GM12878 (cell line): ENCODE results near the gene SEZ6L2. TPM values are rescaled to one million over a fixed set of nuclear protein-coding genes. Genes with fewer than 3 reads are reported as not detected.

ENCODE experiments used
- ATAC-seq: fragments of 200-7000 bp; cut with Tn5 transposase; 3 replicates; pipeline ENCODE4 v1.9.1; 2020; ENCODE audit warnings: mild to moderate bottlenecking, moderate library complexity
- BruUV-seq: library from RNA; stranded (reverse); fragments of 400-500 nt; replicated peaks from 2 replicates; lab custom pipeline; 2021; lab: Mats Ljungman, UMichigan
- CTCF ChIA-PET: fragments of 300-600 bp; sonication (Branson Sonifier 250); formaldehyde crosslinking; extraction: SDS; loops from one replicate; lab custom pipeline; 2021; ENCODE audit warnings: inconsistent platforms; lab: Yijun Ruan, JAX
- POLR2A ChIA-PET: fragments of 350-600 bp; formaldehyde crosslinking; extraction: SDS; loops from one replicate; lab custom pipeline; 2021; ENCODE audit warnings: inconsistent platforms; lab: Charles Lee
- RAD21 ChIA-PET: fragments of 300-600 bp; sonication (Branson Sonifier 250); formaldehyde crosslinking; loops from one replicate; lab custom pipeline; 2023; ENCODE audit warnings: antibody characterized with exemption; ENCODE audit not compliant: unreplicated experiment; lab: Charles Lee
- SMC1A ChIA-PET: fragments of 300-600 bp; sonication (Branson Sonifier 250); formaldehyde crosslinking; loops from one replicate; lab custom pipeline; 2023; ENCODE audit not compliant: unreplicated experiment, uncharacterized antibody; lab: Charles Lee
- DNase-seq: peaks from one replicate; pipeline ENCODE4 v3.0.0-alpha.2; 2011; ENCODE audit warnings: low read depth, low spot score
- FAIRE-seq: peaks from 3 replicates; lab custom pipeline; 2011; peaks lifted over from hg19 to GRCh38; lab: Jason Lieb, UNC
- H2AFZ ChIP-seq: 2 replicates; pipeline ENCODE4 v1.6.0; 2011; ENCODE audit warnings: low read depth, low read length, control low read depth; ENCODE audit not compliant: control insufficient read depth
- H3K27ac ChIP-seq: 2 replicates; pipeline ENCODE4 v1.5.1; 2011; ENCODE audit warnings: control low read depth; ENCODE audit not compliant: control insufficient read depth, insufficient read depth
- H3K27me3 ChIP-seq, 2 experiments: replicated peaks in 1 of 2; 2 replicates each; pipeline versions ENCODE4 v1.6.0 to v1.6.1; 2011; ENCODE audit warnings: low read length in 1 of 2; ENCODE audit not compliant: control insufficient read depth in 2 of 2, insufficient read depth in 2 of 2
- H3K36me3 ChIP-seq, 2 experiments: 2 replicates each; pipeline ENCODE4 v1.5.1; 2011; ENCODE audit warnings: low read length in 1 of 2; ENCODE audit not compliant: control insufficient read depth in 2 of 2, insufficient read depth in 2 of 2
- H3K4me1 ChIP-seq: 2 replicates; pipeline ENCODE4 v1.6.1; 2011; ENCODE audit warnings: mild to moderate bottlenecking, low read length, moderate library complexity, mixed read lengths; ENCODE audit not compliant: control insufficient read depth, insufficient read depth
- H3K4me2 ChIP-seq: 2 replicates; pipeline ENCODE4 v1.6.0; 2011; ENCODE audit warnings: control low read depth; ENCODE audit not compliant: control insufficient read depth, insufficient read depth
- H3K4me3 ChIP-seq: fragments of 200-600 bp; sonication (generic); 2 replicates; pipeline ENCODE4 v1.5.1; 2016
- H3K79me2 ChIP-seq: 2 replicates; pipeline ENCODE4 v1.6.0; 2011; ENCODE audit warnings: low read length; ENCODE audit not compliant: control insufficient read depth, insufficient read depth
- H3K9ac ChIP-seq: 2 replicates; pipeline ENCODE4 v1.8.0; 2011; ENCODE audit warnings: low read length, control low read depth, mixed read lengths; ENCODE audit not compliant: control insufficient read depth, insufficient read depth
- H3K9me3 ChIP-seq: replicated peaks from 3 replicates; pipeline ENCODE4 v1.5.1; 2011; ENCODE audit warnings: mild to moderate bottlenecking, low read length; ENCODE audit not compliant: control insufficient read depth, insufficient read depth
- H4K20me1 ChIP-seq: 2 replicates; pipeline ENCODE4 v1.6.0; 2011; ENCODE audit not compliant: control insufficient read depth, insufficient read depth
- CBX5 ChIP-seq: sonication (generic); IDR thresholded peaks from 2 replicates; pipeline ENCODE4 v1.6.1; 2016; ENCODE audit warnings: low read depth, moderate library complexity, mild to moderate bottlenecking, inconsistent platforms
- CREM ChIP-seq: IDR thresholded peaks from 2 replicates; pipeline ENCODE4 v1.6.1; 2014; ENCODE audit warnings: antibody characterized with exemption, low read depth
- E4F1 ChIP-seq: fragments of 450-650 bp; IDR thresholded peaks from 2 replicates; pipeline ENCODE4 v1.6.1; 2018; ENCODE audit warnings: borderline replicate concordance, mild to moderate bottlenecking; ENCODE audit not compliant: partially characterized antibody
- ESRRA ChIP-seq: IDR thresholded peaks from 2 replicates; pipeline ENCODE4 v1.6.1; 2012; ENCODE audit warnings: mild to moderate bottlenecking, low read length, improper control_type of control experiment
- HCFC1 ChIP-seq: fragments of 150-350 bp; IDR thresholded peaks from 2 replicates; pipeline ENCODE4 v1.6.1; 2014; ENCODE audit warnings: low read length
- NR2F1 ChIP-seq: fragments of 450-650 bp; conservative IDR thresholded peaks from 2 replicates; pipeline ENCODE4 v1.6.1; 2017; ENCODE audit warnings: mild to moderate bottlenecking
- SIN3A ChIP-seq: IDR thresholded peaks from 2 replicates; pipeline ENCODE4 v1.6.1; 2012; ENCODE audit warnings: low read depth, low read length, improper control_type of control experiment
- TAF1 ChIP-seq: IDR thresholded peaks from 2 replicates; pipeline ENCODE4 v1.6.1; 2011; ENCODE audit warnings: mild to moderate bottlenecking, low read depth, low read length, borderline replicate concordance
- TCF12 ChIP-seq: IDR thresholded peaks from 2 replicates; pipeline ENCODE4 v1.6.1; 2011; ENCODE audit warnings: low read depth, mild to moderate bottlenecking, low read length
- USF1 ChIP-seq: IDR thresholded peaks from 2 replicates; pipeline ENCODE4 v1.6.1; 2011; ENCODE audit warnings: borderline replicate concordance, low read depth, mild to moderate bottlenecking, moderate library complexity, mixed read lengths, low read length; ENCODE audit not compliant: insufficient read depth; ENCODE audit errors: extremely low read length
- ZBTB4 ChIP-seq: fragments of 450-650 bp; formaldehyde crosslinking; IDR thresholded peaks from 2 replicates; pipeline ENCODE4 v1.4.0; 2022; ENCODE audit warnings: mild to moderate bottlenecking, moderate library complexity
- ZNF207 ChIP-seq: fragments of 450-650 bp; IDR thresholded peaks from 2 replicates; pipeline ENCODE4 v1.6.1; 2014; ENCODE audit warnings: antibody characterized with exemption, mild to moderate bottlenecking, borderline replicate concordance
- WGBS: methylation state at CpG from one replicate; pipeline ENCODE4 v1.1.6; 2016; ENCODE audit warnings: low lambda C conversion rate; ENCODE audit not compliant: insufficient replicate concordance, insufficient coverage; ENCODE audit errors: missing lambda C conversion rate; 5-methylcytosine and 5-hydroxymethylcytosine counted together
- in situ Hi-C: fragments of 300-500 bp; cut with MboI; formaldehyde crosslinking; loops from 9 replicates; pipeline ENCODE4 v1.14.3; 2018; ENCODE audit warnings: mixed read lengths
- intact Hi-C: fragments of 100-400 bp; cut with micrococcal nuclease; formaldehyde crosslinking; loops from one replicate; pipeline ENCODE4 v1.14.2; 2022; ENCODE audit not compliant: unreplicated experiment
- polyA plus RNA-seq, 11 experiments: library from polyadenylated mRNA; depleted of rRNA in 4 of 11; unstranded in 6 of 11; stranded (reverse) in 5 of 11; fragments of >200 nt; fragmentation: Nextera tagmentation in 4 of 11; fragmentation: Illumina TruSeq in 1 of 11; extraction: Ambion mirVana in 4 of 11; extraction: Trizol in 1 of 11; gene quantifications; 1 replicate in 1 of 11; 2 replicates in 10 of 11; pipeline versions ENCODE4 v1.2.1 to v1.2.3, GENCODE V29; 2011 to 2016; ENCODE audit warnings: inconsistent platforms in 2 of 11, missing spikeins in 2 of 11, low read depth in 1 of 11
- total RNA-seq, 4 experiments: library from RNA; depleted of rRNA in 3 of 4; stranded (reverse); fragments of >200 nt in 3 of 4; fragmentation: Illumina TruSeq in 1 of 4; extraction: Trizol in 1 of 4; gene quantifications; 2 replicates each; pipeline versions ENCODE4 v1.2.1 to v1.2.3, GENCODE V29; 2013 to 2021

Gene SEZ6L2
- total and polyA plus RNA-seq, 10 of the 15 experiments (the other 5 are each of a cell fraction or from before 2014, with no cell fraction given) = 0.06 to 0.49 TPM; not detected in 8

- no peak overlapping the region for H3K4me2 ChIP-seq
- in situ Hi-C loops (no loop called here), intact Hi-C loops (no loop called here)
- no peak for DNase-seq
- no peak for FAIRE-seq
- H3K9ac ChIP-seq = no peak overlapping the region
- no peaks in the 10 kb centered on the region for H3K4me1 ChIP-seq
- no peak overlapping the region for H3K27ac ChIP-seq
- H2AFZ ChIP-seq = no peak overlapping the region
- 32% methylated on average over 6 of the region's 6 CpGs for WGBS
- no peak overlapping the region for H3K4me3 ChIP-seq
- H3K36me3 ChIP-seq = no peaks in the 10 kb centered on the region
- no peaks in the 10 kb centered on the region for H4K20me1 ChIP-seq
- no peaks in the 10 kb centered on the region for H3K79me2 ChIP-seq
- H3K27me3 ChIP-seq = no peaks in the 10 kb centered on the region; a peak in 1 of 4 replicates
- ChIA-PET SMC1A (no interaction called here), RAD21 (no interaction called here), CTCF (no interaction called here), POLR2A (no interaction called here)
- no TSS peak for BruUV-seq
- no peak for TF ChIP-seq HCFC1
- no peak for TF ChIP-seq NR2F1
- peak; percentile 44 for TF ChIP-seq USF1
- TF ChIP-seq TCF12 = no peak
- H3K9me3 ChIP-seq = no peaks in the 10 kb centered on the region
- ATAC-seq = no peak
Observed at GRCh38 chr16:29883987-29884386, 15.4 kb downstream of the SEZ6L2 start.

- POLR2A ChIA-PET = no interaction called here
- no peaks in the 10 kb centered on the region for H3K4me1 ChIP-seq
- WGBS = 26% methylated on average over 3 of the region's 3 CpGs
- no peaks in the 10 kb centered on the region for H3K79me2 ChIP-seq
- no peak overlapping the region for H3K4me2 ChIP-seq
- no peak overlapping the region for H3K9ac ChIP-seq
- H4K20me1 ChIP-seq = no peaks in the 10 kb centered on the region
- in situ Hi-C loops = no loop called here
- BruUV-seq = no TSS peak
- no peak for ATAC-seq
- TF ChIP-seq CREM = no peak
- TF ChIP-seq ESRRA = no peak
- no peak for TF ChIP-seq E4F1
- TF ChIP-seq ZNF207 = no peak
- TF ChIP-seq ZBTB4 (CRISPR knock-in tag) = no peak
- TF ChIP-seq CBX5 = no peak
- no peak for TF ChIP-seq TAF1
- TF ChIP-seq SIN3A = no peak
- TF ChIP-seq, all 136 proteins: peak for 0
- Histone ChIP-seq H3K9me3 (no peaks in the 10 kb centered on the region), H3K27ac (no peak overlapping the region), H3K4me3 (no peak overlapping the region), H3K27me3 (peaks cover 4 to 5% of the 10 kb centered on the region in 2 experiments; a peak in 3 of 4 replicates), H2AFZ (no peak overlapping the region), H3K36me3 (no peaks in the 10 kb centered on the region)
- intact Hi-C loops = no loop called here
- SMC1A ChIA-PET = no interaction called here
- FAIRE-seq = no peak
- RAD21 ChIA-PET = no interaction called here
- no peak for DNase-seq
- CTCF ChIA-PET = no interaction called here
Observed at GRCh38 chr16:29881050-29881449, 18.3 kb downstream of the SEZ6L2 start.
